HG03066 (cell line): ENCODE results near the gene ZSWIM5.

ENCODE experiments used
- ATAC-seq: cut with Tn5 transposase; IDR thresholded peaks from one replicate; pipeline ENCODE4 v1.9.1; 2021; ENCODE audit warnings: low read depth; ENCODE audit not compliant: unreplicated experiment

The ZSWIM5 gene

DNA sequence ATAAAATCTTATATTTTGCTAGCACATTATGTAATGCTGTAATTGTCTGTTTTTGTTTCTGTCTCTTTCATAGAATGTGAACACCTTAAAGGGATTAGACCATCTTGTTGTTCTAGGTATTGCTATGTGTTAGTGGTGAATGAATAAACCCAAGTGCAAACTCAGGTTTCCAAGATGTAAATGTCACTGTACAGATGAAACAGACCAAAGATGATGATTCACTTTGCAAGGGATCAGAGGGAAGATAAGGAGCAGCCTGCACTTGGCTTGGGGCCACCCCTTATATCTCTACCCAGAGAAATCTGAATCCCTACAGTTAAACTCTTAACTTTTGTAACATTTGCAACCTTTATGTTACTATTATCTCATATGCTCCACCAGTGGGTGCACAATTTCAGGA lies 168.9 kb downstream of the ZSWIM5 start:
- no peak for ATAC-seq

DNA sequence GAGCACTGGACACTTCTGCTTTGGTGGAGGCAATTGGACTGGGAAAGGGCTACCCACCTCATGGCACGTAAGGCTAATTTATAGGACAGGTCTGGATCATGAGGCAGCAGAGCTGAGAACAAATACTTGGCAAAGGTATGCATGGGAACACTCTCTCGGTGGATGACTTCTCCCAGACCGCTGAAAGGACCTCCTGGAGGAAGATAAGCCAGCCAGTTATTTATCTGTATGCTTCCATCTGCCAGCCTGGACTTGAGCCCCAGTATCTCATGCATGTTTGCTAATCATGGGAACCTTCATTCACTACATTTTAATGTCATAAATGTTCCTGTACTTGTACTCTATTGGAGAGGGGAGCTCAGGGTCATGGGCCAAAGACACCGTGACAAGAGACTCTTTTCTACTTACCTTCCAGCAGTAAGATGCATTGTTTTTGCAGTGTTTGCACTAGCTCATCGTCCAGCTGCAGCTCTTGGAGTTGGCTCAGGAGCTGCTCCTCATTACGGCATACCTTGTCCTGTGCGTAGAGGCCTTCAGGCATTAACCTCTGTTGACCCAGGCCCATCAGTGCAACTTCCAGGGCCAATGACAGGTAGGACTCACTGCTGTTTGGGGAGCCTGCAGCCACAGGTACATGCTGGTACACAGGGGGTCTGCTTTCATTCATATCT lies 170.6 kb downstream of the ZSWIM5 start:
- ATAC-seq, result no peak

DNA sequence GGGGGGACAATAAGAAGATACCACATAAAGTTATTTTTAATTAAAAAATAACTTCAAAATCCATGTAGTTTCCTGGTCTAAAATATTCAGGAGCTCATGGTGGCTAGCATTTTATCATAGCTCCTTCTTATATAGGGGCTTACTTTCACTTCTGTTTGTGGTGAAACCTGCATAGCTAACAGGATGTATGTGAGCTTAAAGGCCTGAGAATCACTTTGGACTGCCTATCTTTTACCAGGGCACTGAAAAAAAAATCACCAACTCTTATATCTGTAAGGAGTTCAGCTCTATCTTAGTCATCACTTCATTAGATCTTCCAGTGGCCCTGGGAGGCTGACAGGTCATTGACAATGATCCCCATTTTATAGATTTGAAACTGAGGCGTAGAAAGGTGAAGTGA lies 173.0 kb downstream of the ZSWIM5 start:
- ATAC-seq, result no peak

DNA sequence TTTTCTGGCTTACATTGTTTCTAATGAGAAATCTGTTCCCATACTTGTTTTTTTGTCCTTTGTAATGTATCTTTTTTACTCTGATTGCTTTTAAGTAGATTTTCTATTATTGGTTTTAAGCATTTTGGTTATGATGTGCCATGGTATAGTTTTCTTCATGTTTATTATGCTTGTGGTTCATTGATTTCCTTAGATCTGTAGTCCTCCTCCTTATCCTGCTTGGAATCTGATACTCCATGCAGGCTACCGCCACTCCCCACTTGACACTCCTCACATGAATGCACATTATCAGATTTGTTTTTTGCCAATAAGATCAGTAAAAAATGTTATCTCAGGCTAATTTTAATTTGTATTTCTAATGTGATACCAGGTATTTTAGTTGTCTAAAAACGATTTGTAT lies 173.6 kb downstream of the ZSWIM5 start:
- no peak for ATAC-seq

DNA sequence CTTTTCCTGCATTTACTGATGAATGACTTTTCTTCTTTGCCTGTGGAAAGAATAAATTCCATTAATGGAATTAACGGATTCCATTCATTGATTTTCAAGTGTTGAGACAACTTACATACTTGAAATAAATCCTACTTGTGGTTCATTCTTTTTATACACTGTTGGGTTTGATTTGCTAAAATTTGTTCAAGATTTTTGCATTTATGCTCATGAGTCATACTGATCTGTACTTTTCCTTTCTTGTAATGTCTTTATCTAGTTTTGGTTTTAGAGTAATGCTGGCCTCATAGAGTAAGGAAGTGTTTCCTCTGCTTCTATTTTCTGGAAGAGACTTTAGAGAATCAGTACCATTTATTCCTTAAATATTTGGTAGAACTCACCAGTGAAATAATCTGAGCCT lies 180.0 kb downstream of the ZSWIM5 start:
- no peak for ATAC-seq

DNA sequence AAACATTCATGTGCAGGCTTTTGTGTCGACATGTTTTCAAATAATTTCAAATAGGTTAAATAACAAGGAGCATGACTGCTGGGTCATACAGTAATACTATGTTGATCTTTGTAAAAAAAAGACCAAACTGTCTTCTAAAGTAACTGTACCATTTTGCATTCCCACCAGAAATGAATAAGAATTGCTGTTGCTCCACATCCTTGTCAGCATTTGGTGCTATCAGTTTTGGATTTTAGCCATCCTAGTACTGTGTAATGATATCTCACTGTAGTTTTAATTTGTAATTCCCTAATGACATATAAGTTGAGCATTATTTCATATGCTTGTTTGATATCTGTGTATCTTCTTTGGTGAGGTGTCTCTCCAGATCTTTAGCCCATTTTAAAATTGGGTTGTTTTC lies 182.7 kb downstream of the ZSWIM5 start:
- no peak for ATAC-seq

DNA sequence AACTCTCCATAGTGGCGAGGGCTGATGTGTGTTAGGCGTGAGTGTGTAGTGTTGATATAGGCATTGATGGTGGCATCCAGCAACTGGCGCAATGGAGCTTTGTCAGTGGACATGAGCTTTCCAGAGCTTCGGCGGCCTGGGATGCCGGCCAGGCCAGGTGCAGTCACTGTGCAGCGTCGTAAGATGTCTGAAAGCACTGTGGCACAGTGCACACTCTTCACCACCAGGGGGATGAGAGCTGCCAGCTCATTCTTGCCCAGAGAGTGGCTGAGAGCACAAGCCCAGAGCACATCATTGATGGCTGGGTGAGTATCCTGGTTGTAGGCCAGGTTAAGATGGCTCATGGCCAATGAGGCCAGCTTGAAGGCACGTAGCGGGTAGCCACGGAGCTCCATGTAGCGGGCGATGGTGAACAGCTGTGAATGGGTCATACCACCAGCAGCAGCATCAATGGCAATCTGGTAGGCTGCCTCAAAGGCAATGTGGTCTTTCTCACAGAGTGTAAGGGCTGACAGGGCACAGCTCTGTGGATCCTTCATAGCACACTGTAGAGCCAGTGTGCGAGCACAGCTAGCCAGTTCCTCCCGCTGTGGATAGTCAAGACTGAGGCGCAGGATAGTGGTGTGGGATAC lies 187.7 kb downstream of the ZSWIM5 start:
- no peak for ATAC-seq

DNA sequence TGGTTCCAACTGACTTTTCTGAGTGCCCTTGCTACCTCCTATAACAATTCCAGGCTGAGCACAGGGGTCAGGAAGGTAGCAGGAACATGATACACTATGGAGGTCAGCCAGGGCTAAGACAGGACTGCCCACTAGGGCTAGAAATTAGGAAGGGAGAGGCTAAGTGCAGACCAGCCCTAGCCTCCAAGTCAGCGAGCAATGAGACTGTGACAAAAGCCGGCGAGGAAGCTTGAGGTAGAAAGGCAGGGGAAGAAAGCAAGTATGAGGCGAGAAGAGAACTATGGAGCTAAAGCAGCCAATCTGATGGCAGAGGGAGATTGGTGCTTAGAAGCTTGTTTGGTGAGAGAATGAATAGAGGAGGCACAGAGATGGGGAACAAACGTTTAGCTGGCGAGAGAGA lies 189.6 kb downstream of the ZSWIM5 start:
- ATAC-seq, result no peak

DNA sequence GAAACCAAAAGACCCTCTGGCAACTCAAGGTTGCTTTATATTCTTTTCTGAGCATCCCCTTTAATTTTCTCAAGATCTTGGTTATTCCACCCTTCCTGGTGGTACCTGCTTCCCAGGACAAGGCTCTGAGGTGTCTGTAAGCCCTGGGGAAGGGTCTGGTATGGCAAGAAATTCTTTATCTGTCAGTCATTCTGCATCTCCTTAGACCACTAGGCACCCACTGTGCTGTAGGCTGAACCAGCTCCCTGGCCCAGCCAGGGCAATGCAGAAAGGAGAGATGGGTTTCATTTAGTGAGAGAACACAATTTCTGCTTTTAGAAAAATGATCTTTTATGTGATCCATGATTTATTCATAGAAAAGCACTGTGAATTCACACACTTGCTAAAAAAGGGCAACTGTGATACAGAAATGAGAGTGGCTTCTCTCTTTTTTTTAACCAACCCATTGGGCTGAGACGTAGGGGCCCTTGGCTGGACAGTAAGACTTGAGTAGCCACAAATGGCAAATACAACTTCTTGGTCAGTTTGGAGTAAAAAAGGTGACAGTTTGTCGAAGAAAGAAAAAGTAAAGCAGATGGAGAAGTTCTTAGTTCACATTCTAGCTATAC lies 190.2 kb downstream of the ZSWIM5 start:
- no peak for ATAC-seq

DNA sequence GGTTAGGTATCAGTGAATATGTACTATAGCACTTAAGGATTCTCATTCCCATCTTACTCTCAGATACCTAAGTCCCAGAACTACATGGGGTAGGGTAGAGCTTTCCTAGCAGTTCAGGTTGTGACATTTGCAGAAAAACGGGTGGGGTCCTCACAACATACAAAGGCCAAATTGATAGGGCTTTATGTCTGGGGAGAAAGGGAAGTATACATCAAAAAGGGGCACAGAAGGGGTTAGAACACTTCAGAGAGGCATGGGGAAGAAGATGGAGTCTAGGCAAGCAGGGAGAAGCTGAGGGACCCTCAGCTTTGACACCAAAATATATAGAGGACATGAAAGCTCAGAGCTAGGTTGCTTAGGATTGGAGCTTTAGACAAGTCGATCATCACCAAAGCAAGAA lies 190.7 kb downstream of the ZSWIM5 start:
- ATAC-seq, result no peak

DNA sequence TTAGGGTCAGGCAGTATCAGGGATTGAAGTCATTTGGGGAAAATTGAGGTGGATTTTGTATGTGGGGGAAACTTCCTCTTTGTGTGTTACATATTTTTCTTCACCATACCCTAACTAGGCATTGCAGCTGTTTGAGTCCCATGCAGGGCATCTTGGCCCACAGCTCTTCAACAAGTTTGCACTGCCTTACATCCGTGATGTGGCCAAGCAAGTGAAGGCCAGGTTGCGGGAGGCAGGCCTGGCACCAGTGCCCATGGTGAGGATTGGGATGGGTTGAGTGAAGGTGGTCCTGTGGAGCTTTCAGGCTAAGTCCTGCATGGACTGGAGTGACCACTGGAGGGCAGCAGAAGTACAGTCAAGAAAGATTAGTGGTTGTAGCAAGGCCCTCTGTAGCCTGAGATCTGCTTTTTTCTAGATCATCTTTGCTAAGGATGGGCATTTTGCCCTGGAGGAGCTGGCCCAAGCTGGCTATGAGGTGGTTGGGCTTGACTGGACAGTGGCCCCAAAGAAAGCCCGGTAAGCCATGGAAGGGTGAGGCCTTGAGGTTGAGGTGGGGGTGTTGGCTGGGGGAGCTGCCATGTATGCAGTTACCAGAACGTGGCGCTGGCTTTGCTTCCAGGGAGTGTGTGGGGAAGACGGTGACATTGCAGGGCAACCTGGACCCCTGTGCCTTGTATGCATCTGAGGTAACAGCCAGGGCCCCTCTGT lies 191.9 kb downstream of the ZSWIM5 start:
- no peak for ATAC-seq

DNA sequence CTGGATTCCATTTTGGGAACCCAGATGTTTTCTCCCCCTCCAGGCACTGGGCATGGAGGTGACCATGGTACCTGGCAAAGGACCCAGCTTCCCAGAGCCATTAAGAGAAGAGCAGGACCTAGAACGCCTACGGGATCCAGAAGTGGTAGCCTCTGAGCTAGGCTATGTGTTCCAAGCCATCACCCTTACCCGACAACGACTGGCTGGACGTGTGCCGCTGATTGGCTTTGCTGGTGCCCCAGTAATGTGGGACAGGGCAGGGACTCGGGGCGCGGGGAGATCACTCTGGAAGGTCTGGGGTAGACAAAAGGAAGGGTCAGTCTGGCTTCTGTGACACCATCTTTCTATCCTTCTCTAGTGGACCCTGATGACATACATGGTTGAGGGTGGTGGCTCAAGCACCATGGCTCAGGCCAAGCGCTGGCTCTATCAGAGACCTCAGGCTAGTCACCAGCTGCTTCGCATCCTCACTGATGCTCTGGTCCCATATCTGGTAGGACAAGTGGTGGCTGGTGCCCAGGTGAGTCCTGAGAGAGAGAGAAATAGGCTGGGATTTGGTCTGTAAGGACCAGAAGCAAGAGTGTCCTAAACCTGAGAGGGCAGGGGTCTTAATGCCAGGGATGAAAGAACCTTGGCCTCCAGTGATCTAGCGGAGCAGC lies 192.7 kb downstream of the ZSWIM5 start:
- ATAC-seq, result no peak

DNA sequence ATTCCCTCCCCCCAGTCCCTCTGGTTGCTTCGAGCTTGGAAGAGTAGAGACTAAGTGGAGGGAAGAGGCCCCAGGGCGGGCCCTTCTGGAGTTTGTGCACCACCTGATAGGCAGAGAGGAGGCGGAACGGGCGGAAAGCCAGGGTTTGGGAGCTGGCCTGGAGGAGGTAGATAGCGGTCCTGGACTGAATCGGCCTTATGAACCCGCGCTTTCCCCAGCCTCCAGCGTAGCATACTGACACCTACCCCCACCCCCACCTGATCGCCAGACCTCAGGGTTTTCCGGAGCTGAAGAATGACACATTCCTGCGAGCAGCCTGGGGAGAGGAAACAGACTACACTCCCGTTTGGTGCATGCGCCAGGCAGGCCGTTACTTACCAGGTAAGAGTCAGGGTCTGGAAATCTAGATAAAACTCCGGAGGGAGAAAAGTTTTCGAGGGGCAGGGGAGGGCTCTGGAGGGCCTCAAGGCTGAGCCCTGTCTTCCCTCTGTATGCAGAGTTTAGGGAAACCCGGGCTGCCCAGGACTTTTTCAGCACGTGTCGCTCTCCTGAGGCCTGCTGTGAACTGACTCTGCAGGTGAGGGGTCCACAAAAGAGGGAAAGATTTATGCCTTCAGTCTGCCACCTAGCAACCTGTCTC lies 193.6 kb downstream of the ZSWIM5 start:
- ATAC-seq, result no peak

DNA sequence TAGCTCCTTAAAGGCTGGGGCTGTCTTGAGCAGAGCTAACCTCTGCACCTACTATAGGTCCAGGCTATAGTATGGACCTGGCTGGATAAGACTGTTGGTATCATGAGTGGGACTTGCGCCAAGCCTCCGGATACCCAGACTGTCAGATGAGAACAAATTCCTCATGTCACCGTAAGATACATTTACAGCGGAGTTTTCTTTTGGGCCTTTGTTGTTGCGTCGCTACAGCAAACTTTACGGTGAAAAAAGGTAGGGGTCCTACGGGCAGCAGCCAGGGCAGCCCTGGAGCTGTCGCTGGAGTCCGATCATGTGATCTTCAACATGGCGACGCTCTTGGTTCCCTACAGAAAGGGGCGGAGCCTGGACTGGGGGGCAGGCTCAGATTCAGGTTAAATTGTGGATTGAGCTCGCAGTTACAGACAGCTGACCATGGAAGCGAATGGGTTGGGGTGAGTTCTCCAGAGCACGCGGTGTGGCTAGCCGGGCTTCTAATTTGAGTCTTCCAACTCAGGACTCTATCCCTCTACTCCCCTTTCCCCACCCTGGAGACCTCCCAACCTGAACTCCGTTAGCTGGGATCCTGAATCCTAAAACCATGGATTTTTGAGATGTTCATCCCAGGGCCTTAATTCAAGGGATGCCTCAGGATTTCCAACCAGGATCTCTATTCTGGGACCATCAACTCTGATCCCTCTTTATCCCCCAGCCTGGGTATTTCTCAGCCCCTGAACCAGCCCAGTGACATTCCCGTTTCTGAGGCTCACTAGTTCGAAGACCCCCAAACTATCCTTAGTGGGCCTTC lies 194.4 kb downstream of the ZSWIM5 start, which contains the start of gene UROD:
TSS of gene UROD (plus strand) at position 418 of the 802 bp plus-strand sequence. CDS start at position 430, 12 bp downstream.
- ATAC-seq, result peak; percentile 60

DNA sequence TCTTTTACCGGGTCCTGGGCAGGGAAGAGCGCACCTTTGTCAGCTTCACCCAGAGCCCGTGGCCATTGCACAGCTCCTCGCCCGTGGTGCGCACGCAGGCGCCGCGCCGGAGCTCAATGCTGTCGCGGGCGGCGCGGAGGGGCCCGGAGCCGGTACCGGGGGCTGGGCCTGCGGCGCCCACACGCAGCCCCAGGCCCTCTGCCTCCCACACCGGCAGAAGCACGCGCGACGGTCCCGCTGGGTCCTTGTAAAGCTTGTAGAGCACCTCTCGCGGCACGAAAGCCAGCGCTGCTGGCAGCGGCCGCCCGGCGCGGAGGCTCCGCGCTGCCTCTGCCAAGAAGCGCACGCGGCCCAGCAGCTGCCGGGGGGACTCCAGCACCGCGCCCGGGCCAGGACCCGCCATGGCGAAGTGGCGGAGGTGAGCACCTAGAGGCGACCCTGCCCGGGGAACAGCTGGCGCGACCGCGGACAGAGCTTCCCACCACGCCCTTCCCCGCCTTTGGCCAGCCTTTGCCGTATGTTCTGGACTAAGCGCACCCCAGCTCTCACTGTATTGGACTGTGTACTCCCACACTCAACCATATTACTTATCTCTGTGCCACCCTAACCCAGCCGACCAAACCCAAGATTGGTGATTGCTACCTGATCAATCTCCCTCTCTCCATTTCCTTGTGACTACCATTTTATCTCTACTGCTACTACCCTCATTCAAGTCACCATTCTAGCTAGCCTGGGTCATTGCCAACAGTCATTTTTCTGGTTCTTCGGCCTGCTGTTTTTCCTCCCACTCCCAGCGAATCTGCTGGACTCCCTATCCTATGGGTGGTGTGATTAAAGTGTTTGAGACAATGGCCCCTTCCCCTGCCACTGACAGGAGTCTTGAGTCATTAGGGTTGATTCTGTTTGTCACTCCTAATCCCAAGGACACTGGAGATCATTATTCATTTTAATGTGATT lies 195.3 kb downstream of the ZSWIM5 start, which contains the start of gene HECTD3:
TSS of gene HECTD3 (minus strand) at position 470 of the 957 bp plus-strand sequence. CDS start at position 403, 67 bp downstream.
- ATAC-seq, result peak; percentile 75

DNA sequence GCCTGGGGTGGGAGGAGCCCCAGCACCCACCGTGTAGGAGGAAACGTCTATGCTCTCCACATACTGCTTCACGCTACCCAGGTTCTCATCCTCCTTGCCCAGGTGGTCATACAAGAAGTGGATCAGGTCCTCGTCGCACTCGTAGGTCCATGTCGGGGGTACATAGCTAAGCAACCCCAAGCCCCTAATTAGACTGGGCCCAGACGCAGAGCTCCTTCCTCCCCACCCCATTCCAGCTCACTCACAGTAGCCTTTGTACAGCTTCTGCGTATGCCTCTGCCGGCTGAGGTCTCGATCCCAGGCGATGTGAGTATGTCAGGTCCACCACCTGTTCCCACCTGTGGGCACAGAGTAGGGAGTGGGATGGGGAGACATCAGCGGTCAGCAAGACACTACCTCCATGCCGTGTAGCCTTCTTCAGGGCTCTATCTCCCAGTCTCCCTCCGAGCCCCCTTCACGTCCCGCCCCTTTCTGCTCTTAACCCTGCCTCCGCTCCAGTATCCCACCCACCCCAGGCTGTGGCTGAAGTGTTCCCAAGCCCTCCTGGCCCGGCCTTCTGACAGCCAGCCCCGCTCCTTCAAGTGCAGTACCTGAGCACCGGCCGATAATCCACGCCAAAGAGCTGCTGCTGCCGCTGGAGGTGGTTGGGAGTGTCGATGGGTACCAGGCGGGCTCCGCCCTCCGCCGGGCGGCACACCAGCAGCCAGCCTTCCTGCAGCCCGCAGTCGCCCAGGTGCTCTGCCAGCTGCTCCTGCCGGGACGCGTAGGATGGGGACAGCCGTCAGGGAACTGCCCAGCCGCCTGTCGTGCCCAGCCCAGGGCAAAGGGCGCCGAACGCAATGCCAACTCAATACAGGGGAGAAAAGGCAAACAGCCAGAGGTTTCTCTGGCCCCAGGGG lies 196.2 kb downstream of the ZSWIM5 start:
- no peak for ATAC-seq

DNA sequence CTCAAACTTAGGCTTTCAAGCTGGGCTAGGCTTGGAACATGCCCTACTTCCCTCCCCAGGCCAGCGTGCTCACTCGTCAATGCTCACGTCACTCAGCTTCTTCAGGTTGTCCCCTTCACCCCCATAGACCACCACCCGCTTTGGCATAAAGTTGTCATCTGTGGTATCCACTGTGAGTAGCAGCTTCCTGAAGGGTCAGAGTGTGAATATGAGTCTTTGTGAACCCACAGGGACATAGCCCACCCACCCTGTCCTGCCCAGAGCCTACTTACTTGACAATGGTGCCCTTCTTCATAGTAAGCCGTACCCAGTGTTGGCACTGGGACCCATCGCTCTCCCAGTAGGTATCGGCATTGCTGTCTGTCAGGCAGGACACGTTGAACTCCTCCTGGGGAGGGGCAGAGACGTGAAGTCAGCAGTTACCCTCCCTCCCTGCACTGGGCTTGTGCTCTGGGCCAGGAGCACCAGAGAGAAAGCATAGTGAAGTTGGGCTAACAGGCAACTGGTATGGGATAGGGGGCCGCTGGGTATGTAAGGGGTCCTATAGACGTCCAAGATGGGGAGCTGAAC lies 197.0 kb downstream of the ZSWIM5 start:
- no peak for ATAC-seq
